GM12891 (cell line): Measurements from ENCODE around the gene NRP1.

Source experiments
- POLR2A ChIP-seq: IDR thresholded peaks from 2 replicates; pipeline ENCODE4 v1.6.1; 2011; ENCODE audit warnings: low read depth, low read length, control low read depth
- POLR2AphosphoS5 ChIP-seq: IDR thresholded peaks from 2 replicates; pipeline ENCODE4 v1.6.1; 2011; ENCODE audit warnings: low read depth, low read length, control low read depth
- SPI1 ChIP-seq: IDR thresholded peaks from 2 replicates; pipeline ENCODE4 v1.6.1; 2011; ENCODE audit warnings: low read depth, low read length, control low read depth
- TAF1 ChIP-seq: IDR thresholded peaks from 2 replicates; pipeline ENCODE4 v1.6.1; 2011; ENCODE audit warnings: low read depth, low read length, control low read depth

GRCh38 chr10:33350041-33350440, 15.6 kb upstream of the NRP1 start:
- TF ChIP-seq POLR2A (no peak), TAF1 (no peak), POLR2AphosphoS5 (no peak), SPI1 (no peak)
